ENCODE measurements around the gene RAB40B.

- TF ChIP-seq CTCF (conservative IDR thresholded peaks at IDR 0.05; ENCODE audit: low read depth, low read length) (no peak), EZH2 (IDR thresholded peaks at IDR 0.05; ENCODE audit: borderline replicate concordance, low read depth, low read length, poor library complexity, severe bottlenecking) (no peak)
These were observed 34.9 kb downstream of the RAB40B start for GRCh38 chr17:82663381-82664275.
